HG03060 (cell line): Measurements from ENCODE around the gene TMEM52.

Source experiments
- ATAC-seq: cut with Tn5 transposase; IDR thresholded peaks from one replicate; pipeline ENCODE4 v1.9.1; 2021; ENCODE audit warnings: low read depth, moderate number of reproducible peaks; ENCODE audit not compliant: unreplicated experiment

Gene TMEM52

GRCh38 chr1:1876335-1876930, 42.6 kb downstream of the TMEM52 start:
- no peak for ATAC-seq

GRCh38 chr1:1875932-1876331, 43.1 kb downstream of the TMEM52 start:
- ATAC-seq = no peak

GRCh38 chr1:1874901-1875300, 44.2 kb downstream of the TMEM52 start:
- ATAC-seq = no peak

- no peak for ATAC-seq
Measured at GRCh38 chr1:1873186-1873585, 45.9 kb downstream of the TMEM52 start.

GRCh38 chr1:1872329-1872994, 46.6 kb downstream of the TMEM52 start:
- ATAC-seq = no peak

GRCh38 chr1:1869469-1869868, 49.6 kb downstream of the TMEM52 start:
- no peak for ATAC-seq
